ENCODE results near the gene SETD1B.
A peak's percentile ranks its signal among the peaks of the same experiment; 100 is the strongest.
"Not testable (repeated sequence)": the region's sequence is repeated elsewhere in the genome, so short reads cannot be mapped to it uniquely, and the experiment has no call there.

SETD1B gene

GRCh38 chr12:121857322-121858246 is 53.8 kb downstream of the SETD1B start:
- no peak for DNase-seq (ENCODE audit: low spot score)

DNA sequence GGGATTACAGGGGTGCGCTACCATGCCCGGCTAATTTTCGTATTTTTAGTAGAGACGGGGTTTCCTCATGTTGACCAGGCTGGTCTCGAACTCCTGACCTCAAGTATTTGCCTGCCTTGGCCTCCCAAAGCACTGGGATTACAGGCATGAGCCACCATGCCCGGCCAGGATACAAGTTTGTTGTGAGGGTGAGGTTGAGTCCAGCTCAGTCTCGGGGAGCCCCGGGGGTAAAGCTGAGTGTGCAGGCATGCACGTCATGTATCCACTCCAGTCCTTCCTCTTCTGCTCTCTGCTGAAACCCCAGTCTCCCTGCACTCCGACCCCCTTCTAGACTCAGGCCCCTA is 54.5 kb downstream of the SETD1B start:
- no peak for DNase-seq (ENCODE audit: low spot score)

DNA sequence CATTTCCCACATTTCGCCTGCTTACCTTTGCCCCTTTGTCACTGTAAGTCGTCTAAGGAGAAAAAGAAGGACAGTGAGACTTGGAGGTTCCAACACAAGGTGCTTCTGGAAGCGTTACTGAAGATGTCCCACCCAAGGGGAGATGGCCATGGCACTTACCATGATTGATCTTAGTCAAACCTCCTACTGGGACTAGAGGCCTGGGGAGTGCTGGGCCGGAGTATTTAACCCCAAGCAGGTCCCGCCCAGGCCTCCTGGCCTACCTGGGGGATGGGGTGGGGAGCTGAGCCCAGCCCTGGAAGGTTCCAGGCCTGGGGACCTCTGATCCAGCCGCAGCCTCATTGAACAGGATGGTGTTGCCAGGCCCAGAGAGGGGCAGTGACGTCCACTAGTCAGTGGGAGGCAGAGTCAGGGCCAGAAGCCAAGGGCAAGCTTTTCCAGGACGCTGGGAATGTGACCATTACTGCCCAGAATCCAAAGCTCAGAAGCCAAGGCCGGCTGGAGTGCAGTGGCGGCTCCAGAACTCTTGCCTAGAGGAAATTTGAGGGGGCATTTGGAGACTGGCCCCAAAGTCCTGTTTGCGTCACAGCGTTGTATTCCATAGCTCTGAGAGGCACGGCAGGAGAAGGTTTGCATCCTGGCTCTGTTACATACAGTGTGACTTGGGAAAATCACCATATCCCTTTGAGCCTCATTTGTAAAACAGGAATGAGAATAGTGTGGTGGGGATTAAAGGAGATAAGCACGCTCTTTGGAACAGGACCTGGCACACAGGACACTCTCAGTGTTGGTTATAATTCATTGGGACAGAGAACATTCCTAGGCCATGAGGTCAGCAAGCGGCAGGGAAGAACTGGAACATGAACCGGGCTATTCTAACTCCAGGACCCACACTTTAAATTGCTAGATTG is 55.1 kb downstream of the SETD1B start, which contains the start of gene HPD:
HPD (minus strand) TSS at position 198 of the 911 bp plus-strand sequence; CDS start at position 162, 36 bp downstream.
- DNase-seq (ENCODE audit: low spot score) = peak; percentile 84

DNA sequence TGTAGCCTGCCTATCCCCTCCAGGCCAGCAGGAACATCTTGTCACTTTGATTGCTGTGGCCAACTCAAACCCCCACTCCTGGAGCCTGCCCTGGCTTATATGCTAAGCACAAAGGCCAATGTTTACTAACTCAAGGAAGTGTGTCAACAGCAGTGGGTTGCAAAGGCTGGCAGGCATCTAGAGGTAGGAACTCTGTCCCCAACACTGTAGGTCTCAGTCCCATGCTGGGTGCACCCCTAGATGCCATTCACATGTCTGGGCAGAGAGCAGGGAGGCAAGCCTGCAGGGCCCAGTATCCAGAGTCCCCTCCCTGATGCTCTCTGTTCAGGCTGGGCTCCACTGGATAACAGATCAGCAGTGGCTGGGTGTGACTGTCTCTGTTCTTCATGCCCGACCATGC is 56.4 kb downstream of the SETD1B start:
- DNase-seq (ENCODE audit: low spot score) = no peak

DNA sequence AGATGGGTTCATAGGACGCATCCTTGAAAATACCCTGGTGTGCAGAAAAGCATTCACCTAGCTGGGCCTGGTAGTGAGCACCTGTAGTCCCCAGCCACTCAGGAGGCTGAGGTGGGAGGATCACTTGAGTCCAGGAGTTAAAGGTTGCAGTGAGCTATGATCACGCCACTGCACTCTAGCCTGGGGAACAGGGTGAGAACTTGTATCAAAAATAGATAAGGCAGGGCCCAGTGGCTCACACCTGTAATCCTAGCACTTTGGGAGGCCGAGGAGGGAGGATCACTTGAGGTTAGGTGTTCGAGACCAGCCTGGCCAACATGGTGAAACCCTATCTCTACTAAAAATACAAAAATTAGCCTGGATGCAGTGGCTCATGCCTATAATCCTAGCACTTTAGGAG is 56.9 kb downstream of the SETD1B start:
- DNase-seq (ENCODE audit: low spot score) = not testable (repeated sequence)

- no peak for DNase-seq (ENCODE audit: low spot score)
Measured at GRCh38 chr12:121861636-121862254, 57.9 kb downstream of the SETD1B start.

DNA sequence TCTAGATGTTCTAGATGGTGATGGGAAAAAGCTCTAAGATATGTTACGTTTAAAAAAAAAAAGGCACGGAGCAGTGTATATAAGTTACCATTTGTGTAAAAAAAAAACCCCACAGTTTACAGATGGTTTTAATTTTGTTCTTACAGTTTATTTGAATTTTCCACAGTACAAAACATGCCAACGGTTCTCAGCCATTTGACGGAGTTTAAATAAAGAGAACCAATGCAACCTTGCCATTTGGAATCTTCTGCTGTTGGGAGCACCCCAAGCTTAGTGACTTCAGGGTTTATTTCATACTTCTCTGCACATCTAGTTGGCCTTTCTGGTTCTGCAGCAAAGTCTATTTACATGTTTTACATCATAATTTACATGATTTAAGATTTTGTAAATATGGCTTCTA is 62.5 kb downstream of the SETD1B start:
- DNase-seq (ENCODE audit: low spot score) = no peak

- DNase-seq (ENCODE audit: low spot score) = not testable (repeated sequence)
Measured at GRCh38 chr12:121869229-121869628, 65.4 kb downstream of the SETD1B start.

DNA sequence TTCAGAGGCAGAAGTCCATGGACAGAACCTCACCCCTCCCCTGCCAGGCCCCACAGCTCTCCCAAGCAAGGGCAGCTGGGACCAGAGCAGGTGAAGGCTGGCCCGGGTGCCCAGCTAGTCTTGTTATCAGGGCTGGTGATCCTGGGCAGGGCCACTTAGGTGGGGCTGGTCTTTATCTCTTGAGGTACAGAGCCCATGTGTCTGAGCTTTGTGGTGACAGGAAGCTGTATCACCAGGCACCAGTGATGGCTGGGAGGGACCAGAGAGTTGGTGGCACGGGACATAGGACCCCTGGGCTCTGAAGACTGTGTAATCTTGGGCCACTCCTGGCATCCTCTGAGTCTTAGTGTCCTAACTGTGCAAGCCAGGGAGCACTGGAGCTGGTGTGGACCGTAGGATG is 67.7 kb downstream of the SETD1B start:
- no peak for DNase-seq (ENCODE audit: low spot score)

DNA sequence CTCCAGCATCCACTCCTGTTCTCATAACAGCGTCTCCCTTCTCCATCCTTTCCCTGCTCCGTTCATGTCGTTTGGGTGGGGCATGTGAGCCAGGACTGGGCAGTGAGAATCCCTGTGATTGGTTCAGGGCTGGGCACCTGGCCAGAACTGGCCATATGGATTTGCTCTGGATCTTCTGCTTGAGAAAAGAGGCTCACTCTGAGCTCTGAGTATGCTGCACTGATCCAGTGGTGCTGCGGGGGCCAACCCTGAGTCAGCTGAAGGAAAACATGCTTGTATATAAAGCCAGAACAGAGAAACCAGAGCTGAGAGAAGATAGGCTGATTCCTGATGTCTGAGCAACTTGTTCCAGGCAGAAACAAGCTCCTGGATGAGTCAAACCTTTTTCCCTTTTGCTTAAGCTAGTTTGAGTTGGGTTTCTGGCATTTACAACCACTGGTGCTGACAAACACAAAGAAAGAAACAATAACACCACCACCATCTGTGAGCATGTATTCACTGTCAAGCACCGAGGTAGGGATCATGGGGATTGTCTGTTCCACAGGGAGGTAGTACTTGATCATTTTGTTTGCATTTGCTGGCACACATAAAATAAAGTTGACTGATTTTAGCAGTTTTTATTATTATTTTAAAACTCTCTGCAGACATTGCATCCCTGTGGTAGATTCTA is 68.9 kb downstream of the SETD1B start:
- peak; percentile 79 for DNase-seq (ENCODE audit: low spot score)

- DNase-seq (ENCODE audit: low spot score) = no peak
Measured at GRCh38 chr12:121873216-121873569, 69.4 kb downstream of the SETD1B start.

DNA sequence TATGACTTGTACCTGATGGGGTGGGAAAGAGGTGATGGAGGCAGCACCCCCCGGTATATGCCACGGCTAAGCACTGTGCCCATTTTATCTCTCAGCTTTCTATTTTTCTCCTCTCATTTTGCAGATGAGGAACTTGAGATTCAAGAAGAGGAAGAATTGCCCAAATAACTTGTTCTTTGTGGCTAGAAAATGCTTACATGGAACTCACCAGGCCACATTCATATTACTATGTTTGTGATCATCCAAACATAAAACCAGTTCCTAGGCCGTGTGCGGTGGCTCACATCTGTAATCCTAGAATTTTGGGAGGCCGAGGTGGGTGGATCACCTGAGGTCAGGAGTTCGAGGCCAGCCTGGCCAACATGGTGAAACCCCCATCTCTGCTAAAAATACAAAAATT is 70.3 kb downstream of the SETD1B start:
- DNase-seq (ENCODE audit: low spot score) = no peak

DNA sequence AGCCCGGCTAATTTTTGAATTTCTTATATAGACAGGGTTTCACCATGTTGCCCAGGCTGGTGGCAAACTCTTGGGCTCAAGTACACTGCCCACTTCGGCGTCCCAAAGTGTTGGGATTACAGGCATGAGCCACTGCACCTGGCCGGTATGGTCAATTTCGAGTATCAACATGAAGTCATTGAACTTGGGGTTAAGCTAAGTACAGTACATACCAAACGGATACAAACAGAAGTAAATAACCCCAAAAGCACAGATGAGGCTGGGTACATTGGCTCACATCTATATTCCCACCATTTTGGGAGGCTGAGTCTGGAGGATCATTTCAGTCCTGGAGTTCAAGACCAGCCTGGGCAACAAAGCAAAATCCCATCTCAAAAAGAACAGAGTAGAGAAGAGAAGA is 71.8 kb downstream of the SETD1B start:
- no peak for DNase-seq (ENCODE audit: low spot score)

- DNase-seq (ENCODE audit: low spot score) = not testable (repeated sequence)
Measured at GRCh38 chr12:121876080-121876447, 72.3 kb downstream of the SETD1B start.

All from GM03348 (cell line).